Measurements from ENCODE around the gene SCO2.

DNA sequence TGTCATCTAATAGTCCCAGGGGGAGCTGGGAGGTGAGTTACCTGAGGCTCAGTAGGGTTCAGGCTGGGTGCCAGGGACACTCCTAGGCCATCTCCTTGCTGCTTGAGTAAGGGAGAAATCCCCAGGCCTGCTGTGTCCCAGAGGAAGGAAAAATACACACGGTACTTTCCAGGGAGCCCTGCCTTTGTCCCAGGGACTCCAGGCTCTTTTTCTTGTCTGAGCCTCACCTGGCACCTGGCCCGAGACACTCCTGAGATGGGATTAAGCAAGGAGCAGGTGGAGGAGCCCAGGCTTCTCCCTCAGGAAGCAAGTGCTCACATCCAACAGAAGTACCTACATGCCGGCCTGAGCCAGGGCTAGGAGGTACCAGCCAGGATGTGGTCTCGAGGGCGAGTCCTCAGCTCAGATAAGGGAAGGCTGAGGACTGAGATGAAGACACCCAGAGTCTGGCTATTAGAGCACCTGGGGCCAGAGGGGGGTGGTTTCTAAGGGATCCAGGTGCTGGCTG is 19.4 kb upstream of the SCO2 start:
- TF ChIP-seq EZH2 (IDR thresholded peaks at IDR 0.05; ENCODE audit: insufficient read depth, low read length) = no peak
- TF ChIP-seq, protein P1, sequence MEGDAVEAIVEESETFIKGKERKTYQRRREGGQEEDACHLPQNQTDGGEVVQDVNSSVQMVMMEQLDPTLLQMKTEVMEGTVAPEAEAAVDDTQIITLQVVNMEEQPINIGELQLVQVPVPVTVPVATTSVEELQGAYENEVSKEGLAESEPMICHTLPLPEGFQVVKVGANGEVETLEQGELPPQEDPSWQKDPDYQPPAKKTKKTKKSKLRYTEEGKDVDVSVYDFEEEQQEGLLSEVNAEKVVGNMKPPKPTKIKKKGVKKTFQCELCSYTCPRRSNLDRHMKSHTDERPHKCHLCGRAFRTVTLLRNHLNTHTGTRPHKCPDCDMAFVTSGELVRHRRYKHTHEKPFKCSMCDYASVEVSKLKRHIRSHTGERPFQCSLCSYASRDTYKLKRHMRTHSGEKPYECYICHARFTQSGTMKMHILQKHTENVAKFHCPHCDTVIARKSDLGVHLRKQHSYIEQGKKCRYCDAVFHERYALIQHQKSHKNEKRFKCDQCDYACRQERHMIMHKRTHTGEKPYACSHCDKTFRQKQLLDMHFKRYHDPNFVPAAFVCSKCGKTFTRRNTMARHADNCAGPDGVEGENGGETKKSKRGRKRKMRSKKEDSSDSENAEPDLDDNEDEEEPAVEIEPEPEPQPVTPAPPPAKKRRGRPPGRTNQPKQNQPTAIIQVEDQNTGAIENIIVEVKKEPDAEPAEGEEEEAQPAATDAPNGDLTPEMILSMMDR (IDR thresholded peaks at IDR 0.05; ENCODE audit: insufficient read depth, low read depth, low read length) = no peak
